DMS79 treated with DMSO at 0.1 percent for 48 hours (cell line): Measurements from ENCODE around the gene ADGRD1.
"Not testable (repeated sequence)": the region's sequence is repeated elsewhere in the genome, so short reads cannot be mapped to it uniquely, and the experiment has no call there.

Experiments used
- DNase-seq: peaks from one replicate; lab custom pipeline; 2025; lab: John Stamatoyannopoulos, UW

The ADGRD1 gene

DNA sequence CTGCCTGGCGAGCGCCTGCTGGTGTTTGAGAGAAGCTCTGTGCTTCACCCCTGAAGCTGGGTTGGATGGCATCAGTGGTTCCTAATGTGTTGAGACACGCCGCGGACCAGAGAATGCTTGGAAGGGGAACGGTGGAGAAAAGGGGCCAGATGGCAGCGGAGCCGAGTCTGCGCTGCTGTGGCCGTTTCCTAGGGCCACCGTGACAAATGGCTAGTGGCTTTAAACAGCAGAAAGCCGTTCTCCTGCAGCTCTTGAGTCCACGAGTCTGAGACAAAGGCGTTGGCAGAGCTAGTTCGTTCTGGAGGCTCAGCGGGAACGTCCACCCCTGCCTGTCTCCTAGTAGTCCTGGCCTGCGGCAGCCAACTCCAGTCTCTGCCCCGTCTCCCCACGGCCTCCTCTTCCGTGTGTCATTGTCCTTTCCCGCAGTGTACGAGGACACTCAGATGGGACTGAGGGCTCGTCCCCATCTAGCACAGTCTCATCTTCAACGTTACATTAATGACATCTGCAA lies 103.6 kb downstream of the ADGRD1 start:
- DNase-seq = no peak

DNA sequence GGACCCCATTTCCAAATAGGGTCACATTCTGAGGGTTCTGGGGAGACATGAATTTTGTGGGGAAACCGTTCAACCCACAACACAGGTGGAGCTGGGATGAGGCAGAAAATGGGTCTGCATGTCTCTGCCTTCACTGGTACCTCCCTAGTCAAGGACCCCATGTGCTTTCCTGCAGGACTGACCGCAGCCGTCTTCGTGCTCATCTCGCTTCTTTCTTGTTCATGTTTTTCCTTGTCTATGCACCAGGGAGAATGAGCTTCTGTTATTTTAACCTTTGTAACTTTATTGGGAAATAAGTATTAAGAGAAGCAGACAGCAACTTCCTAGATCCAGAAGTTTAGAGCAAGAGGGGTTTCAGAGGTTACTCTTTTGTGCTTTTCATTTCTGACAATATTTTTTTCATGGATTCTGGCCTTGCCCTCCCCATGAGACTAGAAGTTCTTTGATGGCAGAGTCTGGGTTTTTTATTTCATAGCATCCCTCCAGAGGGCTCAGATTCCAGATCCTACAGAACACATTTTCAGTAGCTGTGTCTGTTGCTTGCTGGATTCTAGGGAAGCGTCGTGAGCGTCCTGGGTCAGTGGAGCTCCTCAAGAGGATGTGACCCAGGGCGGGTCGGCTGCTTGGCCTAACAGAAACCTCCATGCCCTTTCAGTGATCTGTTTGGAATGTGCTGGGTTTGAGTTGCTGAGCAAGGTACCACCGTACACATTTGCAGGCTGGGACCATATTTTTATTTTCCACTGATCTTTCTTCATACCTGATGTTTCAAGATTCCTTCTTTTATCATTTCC lies 104.2 kb downstream of the ADGRD1 start:
- no peak for DNase-seq

DNA sequence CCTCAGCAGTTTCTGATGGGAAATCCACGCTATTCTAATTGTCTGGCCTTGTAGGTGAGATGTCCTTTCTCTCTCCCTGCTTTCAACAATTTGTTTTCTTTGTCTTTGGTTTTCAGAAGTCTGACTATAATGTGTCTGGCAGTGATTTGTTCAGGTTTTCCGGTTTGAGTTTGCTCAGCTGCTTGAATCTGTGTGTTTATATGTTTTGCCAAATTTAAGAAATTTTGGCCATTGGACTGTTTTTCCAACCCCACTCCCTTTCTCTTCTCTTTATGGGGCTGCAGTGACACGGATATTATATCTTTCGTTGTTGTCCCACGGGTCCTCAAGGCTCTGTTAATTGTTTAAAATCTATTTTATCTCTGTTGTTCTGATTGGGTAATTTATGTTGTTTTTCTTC lies 105.0 kb downstream of the ADGRD1 start:
- DNase-seq = no peak

DNA sequence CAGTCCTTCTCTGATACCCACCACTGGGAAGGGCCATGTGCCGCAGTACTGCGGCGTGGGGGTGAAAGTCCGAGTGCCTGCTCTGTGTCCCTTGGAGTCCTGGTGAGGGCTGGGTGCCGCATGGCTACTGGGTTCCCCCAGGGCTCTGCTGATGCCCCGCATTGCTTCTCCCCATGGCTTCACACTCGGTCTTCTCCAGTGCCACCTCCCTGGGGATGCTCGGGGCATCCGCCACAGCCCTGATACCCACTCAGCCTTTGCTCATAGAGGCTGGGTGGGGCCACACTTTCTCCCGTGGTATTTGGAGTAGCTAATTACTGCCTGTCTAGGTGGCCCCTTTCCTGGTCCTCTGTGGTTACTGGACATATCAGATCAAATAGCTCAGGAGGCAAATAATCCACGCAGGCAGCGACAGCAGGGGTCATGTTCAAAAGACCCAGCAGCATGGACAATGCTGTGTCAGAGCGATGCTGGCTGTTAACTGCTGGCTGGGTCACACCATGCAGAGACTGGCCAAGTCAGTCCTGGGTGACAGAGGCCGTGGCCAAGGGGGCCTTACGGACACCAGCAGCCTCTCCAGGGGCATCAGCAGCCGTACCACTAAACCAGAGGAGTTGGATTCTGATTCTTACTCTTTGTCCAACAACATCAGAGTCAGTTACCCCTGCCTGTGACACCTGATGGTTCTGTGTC lies 106.5 kb downstream of the ADGRD1 start:
- no peak for DNase-seq

DNA sequence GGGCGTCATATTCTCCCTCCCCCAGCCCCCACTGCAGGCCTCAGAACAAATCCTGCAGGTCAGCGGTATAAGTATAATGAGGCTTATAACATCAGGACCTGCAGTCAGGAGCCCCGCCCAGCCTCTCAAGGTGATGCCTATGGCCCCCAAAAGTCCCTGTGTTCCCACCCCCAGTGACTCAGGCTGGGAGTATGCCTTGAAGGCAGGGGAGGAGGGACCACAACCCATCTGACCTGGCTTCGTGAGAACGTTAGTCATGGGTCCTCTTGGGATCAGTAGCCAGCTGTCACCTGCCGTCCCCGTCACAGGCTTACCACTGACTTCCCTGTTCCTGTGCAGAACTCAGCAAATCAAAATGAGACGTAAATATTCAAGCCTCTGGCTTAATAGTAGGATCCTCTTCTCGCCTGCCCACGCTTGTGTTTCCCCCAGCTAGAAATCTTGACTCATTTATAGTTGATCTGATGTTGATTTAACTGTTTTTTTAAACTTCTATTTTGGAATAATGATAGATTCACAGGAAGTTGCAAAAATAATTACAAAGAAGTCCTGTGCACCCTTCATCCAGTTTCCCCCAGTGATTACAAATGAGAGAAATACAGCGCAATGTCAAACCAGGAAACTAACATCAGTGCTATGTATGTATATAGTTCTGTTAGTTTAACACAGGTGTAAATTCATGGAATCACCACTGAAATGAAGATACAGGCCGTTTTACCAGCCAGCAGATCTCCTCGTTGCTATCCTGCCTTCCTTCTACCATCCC lies 107.5 kb downstream of the ADGRD1 start:
- DNase-seq = no peak

DNA sequence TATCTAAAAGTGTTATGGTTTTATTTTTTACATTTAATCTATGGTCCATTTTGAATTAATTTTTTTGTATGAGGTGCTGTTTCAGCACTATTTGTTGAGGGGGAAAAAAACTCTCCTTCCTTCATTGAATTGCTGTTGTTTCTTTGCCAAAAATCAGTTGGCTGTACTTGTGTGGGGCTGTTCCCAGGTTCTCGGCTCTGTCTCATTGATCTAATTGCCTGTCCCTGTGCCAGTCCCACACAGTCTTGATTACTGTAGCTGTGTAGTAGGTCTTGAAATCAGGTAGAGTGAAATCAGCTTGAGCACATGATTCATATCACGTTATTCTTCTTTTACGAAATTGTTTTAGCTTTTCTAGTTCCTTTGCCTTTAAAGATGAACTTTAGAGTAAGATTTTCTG lies 109.7 kb downstream of the ADGRD1 start:
- DNase-seq = no peak

DNA sequence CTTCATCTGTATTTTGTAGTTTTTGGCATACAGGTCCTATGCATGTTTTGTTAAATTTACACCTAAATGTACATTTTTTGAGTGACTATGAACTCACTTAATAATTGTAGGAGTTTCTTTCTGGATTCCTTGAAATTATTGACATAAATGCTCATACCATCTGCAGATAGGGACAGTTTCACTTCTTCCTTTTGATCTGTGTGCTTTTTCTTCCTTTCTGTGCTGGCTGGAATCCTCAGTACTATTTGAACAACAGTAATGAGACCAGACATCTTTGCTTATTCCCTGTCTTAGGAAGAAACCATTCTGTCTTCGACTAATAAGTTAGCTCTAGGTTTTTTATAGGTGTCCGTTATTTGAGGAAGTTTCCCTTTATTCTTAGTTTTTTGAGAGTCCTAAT lies 110.3 kb downstream of the ADGRD1 start:
- DNase-seq = no peak

DNA sequence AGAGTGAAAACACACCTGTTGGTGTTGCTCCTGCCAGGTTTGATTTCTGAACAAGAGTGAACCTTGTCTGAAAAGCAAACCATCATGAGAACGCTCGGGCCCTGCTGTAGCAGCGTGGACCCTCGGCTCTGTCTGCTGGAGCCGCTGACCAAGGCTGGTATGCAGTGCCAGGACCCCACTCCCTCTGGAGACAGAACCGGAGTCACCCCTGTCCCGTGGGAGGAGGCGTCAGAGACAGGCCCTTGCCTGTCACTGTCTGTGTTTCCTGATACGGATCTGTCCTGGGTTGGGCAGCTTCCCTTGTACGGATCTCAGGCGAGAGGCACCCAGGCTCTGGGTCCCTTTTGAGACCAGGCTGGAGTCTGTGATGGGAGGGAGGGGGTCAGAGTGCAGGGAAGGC lies 111.6 kb downstream of the ADGRD1 start:
- no peak for DNase-seq

DNA sequence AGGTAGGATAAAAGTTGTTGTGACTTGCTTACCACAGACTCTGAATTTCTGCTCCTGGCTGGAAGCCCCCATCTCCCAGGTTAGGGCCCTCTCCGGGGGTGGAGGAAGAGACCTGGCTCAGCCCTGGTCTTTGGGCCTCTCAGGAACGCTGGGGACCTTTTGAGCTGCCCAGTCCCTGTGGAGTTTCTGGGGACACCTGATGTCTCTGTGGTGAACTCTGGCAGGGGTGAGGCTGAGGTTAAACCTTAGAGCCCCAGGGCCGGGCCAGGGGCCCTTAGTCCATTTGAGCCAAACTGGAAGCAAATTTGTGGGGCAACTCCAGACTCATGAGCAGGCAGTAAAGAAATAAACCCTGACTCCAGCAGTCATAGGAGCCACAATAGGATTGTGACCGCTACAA lies 112.1 kb downstream of the ADGRD1 start:
- DNase-seq = no peak

DNA sequence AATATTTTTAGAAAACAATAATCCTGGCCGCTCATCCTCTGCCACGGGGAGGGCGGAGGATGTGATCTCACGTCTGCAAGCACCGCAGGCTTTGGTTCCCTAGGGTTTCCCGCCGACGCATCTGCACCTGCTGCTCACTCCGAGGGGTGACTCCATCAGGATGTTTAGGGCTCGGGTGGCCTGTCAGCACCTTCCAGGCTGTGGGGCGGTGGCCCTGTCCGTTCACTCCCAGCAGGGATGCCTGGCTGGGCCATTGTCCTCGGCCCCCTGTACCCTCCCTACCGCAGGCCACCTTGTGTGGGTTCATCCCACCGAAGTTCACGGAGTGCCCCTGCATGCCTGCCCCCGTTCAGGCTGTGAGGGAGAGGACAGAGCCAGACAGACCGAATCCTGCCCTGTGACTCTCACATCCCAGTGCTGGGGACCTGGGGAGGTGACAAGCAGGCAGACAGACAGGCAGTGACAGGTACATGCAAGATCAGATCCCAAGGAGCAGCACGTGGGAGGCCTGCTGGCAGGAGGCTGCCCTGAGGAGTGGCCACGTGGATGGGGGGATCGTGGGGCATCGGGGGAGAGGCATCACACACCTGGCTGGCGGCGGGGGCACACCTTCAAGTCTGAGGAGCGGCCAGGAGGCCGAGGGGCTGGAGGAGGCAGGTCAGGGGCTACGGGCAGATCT lies 112.6 kb downstream of the ADGRD1 start:
- no peak for DNase-seq

DNA sequence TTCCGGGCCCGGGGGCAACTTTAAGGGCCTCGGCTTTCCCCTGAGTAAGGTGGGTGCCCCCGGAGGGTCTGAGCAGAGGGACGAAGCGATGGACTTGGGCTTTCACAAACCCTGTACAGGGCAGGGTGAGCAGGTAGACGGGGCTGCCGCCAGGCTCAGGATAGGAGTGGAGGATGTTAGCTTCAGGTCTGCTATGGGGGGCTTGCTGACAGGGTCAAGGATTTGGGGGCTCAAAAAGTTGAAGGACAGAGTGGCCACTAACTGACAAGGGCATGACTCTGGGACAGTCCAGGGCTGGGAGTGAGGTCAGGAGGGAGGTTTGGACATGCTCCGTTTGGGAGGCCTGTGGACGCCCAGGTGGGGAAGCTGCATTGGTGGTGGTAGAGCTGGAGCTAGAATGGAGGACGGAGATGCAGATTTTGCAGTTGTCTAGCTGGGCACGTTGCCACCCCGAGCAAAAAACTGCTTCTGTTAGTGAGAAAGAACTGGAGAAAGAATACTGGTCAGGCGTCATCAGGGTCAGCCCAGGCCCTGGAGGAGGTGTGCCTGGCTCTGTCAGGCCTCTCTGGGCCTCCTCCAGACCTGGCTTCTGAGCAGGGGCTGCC lies 113.3 kb downstream of the ADGRD1 start:
- no peak for DNase-seq

DNA sequence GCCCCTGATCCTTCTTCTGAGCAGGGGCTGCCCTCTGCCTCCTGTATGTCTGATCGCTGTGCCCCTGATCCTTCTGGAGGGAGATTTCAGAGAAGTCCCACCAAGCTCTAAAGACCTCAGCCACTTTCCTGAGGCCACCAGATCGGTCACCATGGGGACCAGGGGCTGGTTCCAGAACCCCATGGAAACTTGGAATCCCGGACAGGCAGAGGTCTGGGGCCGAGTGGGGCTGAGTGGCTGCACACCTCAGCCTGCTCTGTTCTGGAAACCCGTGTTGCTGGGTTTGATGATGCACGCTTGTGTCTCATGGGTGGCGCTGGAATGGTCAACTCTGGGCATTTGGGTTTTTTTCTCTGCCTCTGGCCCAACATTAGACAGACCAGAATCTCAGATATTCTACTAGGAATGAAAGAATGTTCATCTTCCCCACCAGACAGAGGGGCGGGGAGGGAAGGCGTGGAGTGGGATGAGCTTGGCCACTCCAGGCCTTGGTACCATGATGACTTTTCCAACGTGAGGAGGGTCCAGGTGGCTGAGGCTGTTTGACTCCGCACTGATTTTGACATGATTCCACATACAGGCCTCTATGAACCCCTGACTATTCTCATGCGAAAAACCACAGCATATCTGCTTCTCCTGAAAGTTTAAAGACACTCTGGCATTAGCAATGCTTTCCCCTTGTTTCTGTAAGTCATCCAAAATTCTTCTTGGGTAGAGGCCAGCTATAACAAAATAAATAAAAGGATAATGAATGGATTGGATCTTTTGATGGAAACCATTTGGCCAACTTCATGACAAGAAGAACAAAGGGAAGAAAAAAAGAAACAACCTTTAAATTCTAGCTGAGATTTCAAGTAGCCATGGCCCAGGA lies 114.5 kb downstream of the ADGRD1 start:
- DNase-seq = no peak

DNA sequence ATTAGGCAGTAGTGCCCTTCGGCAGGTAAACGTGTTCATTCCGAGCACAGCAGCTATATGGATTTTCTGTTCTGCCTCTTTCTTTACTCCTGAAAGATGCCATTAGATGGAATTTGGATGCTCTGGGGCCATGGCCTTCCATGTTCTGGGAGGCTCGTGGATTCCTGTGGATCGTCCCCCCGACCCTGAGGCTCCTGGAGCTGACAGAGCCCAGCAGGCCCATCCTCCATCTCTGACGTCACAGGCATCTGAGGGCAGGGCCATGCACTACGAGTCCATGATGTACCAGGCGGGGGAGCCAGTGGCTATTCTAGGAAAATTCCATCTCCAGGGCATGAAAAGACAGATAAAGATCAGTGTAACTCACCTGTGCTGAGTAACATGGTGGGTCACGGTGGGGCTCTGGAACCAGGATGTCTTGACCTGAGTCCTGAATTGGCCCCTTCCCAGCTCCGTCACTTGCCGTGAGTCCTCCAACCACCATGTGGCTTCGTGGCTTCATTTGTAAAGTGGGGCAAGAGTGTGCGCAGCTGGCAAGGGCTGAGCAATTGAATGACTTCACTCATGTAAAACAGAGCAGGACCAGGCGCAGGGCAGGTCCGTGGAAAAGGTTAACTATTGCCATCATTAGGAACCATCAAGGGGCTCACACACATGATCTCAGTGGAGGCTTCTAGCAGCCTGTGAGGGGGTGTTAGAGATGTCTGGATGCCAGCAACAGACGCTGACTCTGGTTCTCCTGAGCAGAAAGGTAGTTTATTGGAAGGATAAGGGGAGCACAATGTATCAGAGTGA lies 115.4 kb downstream of the ADGRD1 start:
- not testable (repeated sequence) for DNase-seq

DNA sequence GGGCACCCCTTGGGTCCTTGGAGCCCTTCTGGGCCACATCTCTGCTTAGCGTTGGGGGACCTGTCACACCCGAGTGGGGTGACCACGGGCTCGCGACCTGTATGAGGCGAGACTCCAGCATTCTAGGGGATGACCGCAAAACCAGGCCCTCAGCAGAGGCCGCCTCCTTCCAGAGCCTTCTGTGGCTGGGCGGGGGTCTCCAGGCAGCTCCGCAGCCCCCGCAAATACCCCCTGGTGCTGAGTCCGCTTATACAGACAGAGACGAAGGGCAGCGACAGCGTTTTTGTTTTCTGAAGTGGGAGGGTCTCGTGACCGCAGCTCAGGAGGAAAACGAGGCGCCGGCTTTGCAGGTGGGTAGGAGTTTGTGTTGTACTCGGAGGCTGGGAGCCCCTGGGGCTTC lies 116.4 kb downstream of the ADGRD1 start:
- DNase-seq = not testable (repeated sequence)

DNA sequence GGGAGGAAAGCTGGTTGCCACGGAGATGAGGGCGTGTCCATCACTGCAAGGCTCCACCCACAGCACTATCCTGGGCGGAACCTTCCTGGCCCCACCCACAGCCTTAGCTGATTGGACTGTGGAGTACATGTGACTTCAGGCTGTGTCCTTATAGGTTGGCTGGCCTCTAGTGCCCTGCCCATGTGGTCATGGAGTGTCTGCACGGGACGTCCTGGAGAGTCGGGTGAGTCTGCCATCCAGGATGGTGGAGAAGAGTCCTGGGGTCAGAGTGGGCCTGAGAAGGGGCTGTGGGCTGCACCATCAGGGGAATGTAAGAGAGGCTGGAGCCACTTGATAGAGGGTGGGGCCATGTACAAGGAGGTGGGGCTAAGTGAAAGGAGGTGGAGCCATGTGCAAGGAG lies 117.0 kb downstream of the ADGRD1 start:
- DNase-seq = not testable (repeated sequence)

DNA sequence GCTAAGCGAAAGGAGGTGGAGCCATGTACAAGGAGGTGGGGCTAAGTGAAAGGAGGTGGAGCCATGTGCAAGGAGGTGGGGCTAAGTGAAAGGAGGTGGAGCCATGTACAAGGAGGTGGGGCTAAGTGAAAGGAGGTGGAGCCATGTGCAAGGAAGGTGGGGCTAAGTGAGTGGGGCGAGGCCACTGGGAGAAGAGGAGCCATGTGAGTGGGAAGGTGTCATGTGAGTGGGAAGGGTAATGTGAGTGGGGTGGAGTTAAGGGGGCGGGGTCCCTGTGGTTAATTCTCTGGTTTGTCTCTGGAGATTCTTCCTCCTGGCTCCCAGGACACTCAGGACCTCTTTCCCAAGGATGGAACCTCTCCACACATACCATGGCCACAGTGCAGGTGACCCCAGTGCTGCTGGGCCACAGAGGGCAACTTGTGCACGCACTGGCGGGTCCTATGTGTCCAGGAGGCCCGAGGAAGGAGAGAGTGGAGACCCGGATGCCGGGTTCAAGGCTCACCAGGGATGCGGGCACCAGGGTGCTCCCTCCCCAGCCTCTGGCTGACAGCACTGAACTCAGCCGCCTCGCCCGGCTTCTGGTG lies 117.6 kb downstream of the ADGRD1 start:
- not testable (repeated sequence) for DNase-seq

DNA sequence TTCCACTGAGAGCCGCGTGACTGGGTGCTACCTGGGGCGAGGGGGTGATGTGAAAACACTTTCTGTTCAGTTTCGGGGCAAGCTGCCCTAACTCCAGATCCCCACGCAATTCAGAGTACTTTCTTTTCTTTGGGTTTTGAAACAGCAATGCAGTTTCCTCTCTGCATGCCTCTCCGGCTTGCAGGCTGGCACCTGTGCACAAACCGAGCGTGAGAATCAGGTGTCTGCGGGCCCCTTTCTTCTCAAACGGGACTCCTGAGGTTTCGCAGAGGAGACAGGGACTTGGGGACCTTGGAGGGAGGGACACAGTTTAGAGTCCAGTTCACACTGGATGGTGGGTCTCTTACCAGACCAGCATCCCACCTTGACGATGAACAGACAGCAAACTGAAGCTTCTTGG lies 118.2 kb downstream of the ADGRD1 start:
- not testable (repeated sequence) for DNase-seq

DNA sequence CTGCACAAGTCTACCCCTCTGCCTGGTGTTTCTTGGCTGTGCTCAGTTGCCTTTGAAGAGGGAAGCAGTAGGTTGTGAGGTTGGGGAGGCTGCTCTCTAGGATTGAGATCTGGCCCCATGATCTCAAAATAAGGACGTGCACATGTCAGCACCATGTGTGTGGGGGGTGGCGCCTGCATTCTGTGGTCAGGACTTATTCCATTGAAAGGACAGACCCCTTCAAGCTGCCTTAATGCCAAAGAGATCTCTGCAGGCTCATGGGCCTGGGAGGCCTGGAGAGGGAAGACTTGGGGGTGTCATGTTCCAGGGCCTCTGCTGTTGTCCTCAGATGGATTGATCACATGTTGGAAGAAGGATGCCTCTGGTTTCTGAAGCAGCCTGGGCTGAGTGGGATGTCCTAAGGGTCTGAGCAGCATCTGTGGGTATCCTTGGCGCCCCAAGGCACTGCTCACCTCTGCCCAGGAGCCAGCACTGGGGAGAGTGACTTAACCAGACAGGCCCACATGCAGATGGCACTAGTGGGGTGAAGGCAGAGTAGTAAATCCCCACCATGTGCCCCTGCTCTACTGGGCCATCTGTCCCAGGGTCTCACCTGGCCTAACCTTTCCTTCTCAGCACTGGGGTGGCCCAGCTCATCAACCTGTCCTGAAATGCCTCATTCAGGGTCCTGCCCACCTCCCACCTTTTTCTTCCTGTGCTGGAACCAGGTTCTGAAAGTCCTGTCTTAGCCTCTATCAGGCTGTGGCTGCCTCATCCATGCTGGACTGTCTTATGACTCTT lies 118.9 kb downstream of the ADGRD1 start:
- no peak for DNase-seq
